Astrocyte of the spinal cord (primary cell): ENCODE results near the gene DCLK1.

ENCODE experiments used
- DNase-seq: peaks from one replicate; pipeline ENCODE4 v3.0.0; 2011; ENCODE audit warnings: low read depth, low spot score
- H3K4me3 ChIP-seq: 2 replicates; pipeline ENCODE4 v1.5.1; 2011; ENCODE audit warnings: low read depth, mild to moderate bottlenecking, low read length, moderate library complexity
- CTCF ChIP-seq: IDR thresholded peaks from 2 replicates; pipeline ENCODE4 v1.5.1; 2012; ENCODE audit warnings: low read depth, mild to moderate bottlenecking, low read length, inconsistent platforms
- in situ Hi-C: cut with HindIII; loops from 2 replicates; pipeline ENCODE4 v1.10.0; 2017; ENCODE audit warnings: low sequenced_read_pairs

Gene DCLK1

DNA sequence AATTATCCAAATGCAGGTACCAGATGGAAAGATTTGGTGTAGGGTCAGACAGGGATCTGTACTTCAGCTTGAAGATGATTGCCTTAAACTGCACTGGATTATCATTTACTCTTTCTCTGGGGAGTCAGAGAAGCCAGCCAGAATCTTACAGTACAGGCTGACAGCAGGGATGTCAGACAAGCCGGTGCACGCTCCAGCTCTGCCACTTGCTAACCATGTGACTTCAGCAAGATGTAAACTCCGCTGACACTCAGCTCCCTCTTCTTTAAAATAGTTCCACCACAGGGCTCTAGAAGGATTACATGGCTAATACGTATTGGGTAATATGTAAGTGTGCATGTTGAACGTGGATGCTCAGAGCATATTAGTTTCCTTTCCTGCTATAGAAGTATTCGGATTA, 403.3 kb downstream of the DCLK1 start:
- in situ Hi-C loops: no loop called here
- no peak for TF ChIP-seq CTCF
- H3K4me3 ChIP-seq: no peak overlapping the region
- DNase-seq: no peak

DNA sequence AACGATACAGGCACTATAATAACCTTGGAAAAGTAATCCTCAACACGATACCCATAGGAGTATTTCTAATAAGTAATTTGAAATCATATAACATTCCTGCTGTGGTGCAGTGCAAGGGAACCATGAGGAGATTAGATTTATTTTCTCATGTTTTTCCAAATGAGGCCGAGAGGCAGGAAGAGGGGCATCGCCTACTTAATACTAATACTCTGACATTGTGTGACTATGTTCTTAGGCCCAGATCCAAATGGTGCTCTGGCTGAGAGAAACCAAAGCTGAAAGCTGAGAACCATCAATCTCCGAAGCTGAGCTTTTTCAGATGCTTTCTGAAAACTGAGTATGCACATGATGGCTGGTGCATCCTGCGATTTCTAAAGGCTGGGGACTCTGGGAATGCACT, 406.7 kb downstream of the DCLK1 start:
- peak; percentile 30 for DNase-seq
- no peak overlapping the region for H3K4me3 ChIP-seq
- in situ Hi-C loops: no loop called here
- TF ChIP-seq CTCF: no peak

- in situ Hi-C loops: no loop called here
- DNase-seq: no peak
- no peak for TF ChIP-seq CTCF
- no peak overlapping the region for H3K4me3 ChIP-seq
Observed at GRCh38 chr13:35723821-35724220, 407.4 kb downstream of the DCLK1 start.

- no peak for DNase-seq
- no peak overlapping the region for H3K4me3 ChIP-seq
- no peak for TF ChIP-seq CTCF
- in situ Hi-C loops: no loop called here
Observed at GRCh38 chr13:35723053-35723461, 408.1 kb downstream of the DCLK1 start.

DNA sequence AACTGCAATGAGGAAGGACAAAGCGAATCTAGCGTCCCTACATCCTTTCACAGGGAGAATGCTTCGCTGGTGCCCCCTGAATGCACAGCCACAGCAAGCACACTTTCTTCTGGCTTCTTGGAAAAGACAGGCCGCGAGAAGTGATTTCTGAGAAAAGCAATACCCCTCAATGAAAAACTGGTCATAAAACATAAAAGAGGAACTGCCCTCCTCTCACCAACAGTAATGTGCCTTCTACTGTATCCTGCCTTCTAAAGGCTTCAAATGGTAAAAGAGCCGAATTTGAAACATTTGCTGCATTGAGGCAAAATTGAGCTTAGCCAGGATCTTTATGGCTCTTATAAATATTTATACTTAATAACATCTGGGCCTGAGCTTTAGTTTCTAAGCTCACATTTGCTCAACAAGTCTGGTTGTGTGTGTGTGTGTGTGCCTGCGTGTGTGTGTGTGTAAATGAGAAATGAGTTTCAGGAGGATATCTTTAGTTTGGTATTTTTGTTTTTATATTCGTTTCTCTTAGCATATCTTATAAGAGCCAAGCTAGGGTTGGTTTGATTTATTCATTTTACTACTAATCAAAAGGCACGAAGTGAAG, 408.6 kb downstream of the DCLK1 start:
- H3K4me3 ChIP-seq: no peak overlapping the region
- TF ChIP-seq CTCF: no peak
- no peak for DNase-seq
- in situ Hi-C loops: no loop called here

DNA sequence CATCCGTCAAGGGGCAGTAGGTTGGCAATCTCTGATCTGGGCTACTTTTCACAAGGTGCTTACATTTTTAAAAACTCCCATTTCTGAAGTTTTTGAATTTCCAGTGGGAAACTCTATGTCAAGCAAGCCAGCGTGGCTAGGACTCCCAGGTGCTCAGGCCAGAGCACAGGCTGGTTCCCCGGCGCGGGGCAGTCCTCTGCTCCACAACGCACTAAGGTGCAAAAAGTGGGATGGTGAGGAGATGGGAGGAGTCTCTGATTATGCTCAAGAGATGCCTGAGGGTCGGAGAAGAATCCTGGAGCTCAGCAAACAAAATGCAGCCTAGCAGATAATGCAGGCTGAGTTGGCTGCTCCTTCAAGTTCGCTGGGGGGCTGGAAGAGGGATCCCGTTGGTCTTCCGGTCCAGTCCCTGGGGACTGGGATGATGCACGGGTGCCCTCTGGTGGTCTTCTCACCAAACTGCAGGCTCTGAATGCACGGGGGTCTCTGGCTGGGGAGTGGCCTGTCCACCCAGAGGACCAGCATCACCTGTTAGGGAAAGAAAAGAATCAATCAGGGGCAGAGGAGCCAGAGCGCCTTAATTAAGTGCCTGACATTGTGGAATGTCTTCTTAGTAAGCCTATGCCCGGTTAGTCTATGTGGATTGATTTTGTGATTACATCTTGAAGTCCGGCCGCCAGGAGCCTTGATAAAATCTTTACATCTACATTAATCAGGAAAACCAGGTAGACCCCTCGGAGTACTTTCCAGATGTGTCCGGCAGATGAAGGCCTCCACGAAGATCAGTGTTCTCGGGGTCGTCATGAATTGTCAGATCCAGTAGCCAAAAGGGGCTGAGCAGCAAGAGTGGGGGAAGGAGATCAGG, 410.3 kb downstream of the DCLK1 start:
- in situ Hi-C loops: no loop called here
- H3K4me3 ChIP-seq: peak overlapping the region; percentile 30
- DNase-seq: peak; percentile 51
- peak; percentile 96 for TF ChIP-seq CTCF
